NCI-H82 treated with DMSO at 0.1 percent for 48 hours (cell line): ENCODE results near the gene RBM44.
A peak's percentile ranks its signal among the peaks of the same experiment; 100 is the strongest.

Source experiments
- DNase-seq: peaks from one replicate; lab custom pipeline; 2025; ENCODE audit not compliant: unreplicated experiment; lab: John Stamatoyannopoulos, UW

Gene RBM44

DNA sequence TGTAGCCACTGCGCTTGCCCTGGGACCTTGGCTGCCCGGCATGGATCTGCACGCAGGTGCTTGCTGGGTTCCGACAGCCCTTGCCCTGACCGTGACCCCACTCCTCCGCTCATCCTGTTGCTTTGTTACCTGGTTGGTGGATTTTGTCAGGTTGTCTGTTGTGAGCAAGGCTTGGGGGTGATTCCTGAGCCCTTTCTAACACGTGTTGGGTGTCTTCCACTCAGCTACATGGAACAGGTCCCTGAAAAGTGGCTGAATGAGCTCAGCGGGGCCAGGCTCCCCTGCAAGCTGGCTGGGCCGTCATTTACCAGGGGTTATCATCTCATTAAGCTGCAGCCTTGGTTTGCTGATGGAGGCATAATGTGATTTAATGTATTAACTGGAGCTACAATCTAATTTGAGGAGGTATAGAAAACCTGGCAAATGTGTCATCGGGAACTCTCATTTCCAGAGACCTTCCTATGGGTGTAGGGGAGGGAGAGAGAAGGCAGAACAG lies 85.4 kb downstream of the RBM44 start:
- DNase-seq = peak; percentile 97

GRCh38 chr2:237884681-237885080 lies 86.1 kb downstream of the RBM44 start:
- DNase-seq = no peak

GRCh38 chr2:237885111-237885930 lies 86.7 kb downstream of the RBM44 start:
- DNase-seq = no peak

DNA sequence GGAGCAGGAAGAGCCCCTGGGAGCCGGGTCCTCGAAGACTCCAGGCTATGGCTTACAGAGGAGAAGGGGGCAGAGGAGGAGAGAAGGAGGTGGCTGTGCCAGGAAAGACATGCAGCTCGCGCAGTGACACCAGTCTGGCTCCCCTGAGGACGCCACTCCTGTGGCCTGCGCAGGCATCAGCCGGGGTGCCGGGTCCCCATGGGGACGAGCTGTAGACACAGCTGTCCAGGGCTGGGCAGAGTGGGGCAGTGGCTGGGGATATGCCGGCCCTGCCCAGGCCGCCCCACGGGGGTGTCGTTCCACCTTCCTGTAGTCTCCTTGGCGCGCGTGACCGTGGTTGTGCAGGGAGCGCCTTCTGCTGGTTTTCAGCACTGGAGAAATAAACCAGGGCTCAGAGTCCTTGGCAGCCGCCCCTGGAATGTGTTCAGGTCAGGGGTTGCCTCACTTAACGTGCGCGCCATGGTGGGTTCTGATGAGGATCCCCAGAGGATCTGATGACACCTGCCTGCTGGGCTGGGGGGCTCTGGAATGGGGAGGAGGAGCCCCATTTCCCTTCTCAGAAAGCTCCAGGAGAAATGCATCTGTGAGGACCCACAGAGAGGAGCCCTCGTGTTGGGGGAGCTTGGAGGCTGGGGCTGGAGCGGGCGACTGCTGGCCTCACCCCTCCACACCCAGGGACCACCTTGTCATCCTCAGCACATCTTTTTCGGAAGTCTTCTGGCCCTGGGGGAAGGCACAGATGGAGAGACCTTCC lies 87.5 kb downstream of the RBM44 start:
- DNase-seq = no peak

DNA sequence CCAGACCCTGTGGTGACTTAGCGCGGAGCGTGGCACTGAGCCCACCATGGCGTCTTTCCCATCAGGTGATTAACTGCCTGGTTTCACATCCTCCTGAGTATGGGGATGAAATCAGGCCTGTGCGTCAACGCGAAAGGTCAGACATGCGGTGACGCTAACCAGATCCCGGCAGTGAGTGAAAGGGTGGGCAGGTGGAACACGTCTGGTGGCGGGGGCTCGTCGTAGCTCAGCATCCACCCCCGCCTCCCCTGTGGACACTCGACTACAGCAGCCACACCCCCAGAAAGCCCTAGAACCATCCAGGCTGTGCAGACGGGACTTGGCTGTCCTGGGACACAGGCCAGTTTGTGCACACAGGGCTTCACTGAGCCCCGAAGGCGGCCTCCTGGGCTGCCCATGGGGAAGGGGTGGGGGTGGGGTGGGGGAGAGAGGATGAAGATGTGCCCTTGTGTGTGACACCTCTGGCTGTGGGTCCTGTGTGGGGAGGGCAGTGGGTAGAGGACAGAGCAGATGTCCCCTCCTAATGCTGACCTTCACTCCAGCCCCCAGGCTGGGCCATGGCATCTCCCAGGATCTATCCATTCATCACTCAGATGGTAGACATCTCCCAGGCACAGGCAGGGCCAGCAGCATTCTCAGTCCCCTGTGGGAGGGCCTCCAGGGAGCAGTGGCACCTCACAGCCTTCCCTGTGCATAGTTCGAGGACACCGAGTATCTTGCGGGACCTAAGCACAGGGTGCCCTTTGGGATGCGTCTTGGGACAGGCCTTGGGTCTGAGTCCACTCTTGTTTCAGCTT lies 88.3 kb downstream of the RBM44 start:
- no peak for DNase-seq

DNA sequence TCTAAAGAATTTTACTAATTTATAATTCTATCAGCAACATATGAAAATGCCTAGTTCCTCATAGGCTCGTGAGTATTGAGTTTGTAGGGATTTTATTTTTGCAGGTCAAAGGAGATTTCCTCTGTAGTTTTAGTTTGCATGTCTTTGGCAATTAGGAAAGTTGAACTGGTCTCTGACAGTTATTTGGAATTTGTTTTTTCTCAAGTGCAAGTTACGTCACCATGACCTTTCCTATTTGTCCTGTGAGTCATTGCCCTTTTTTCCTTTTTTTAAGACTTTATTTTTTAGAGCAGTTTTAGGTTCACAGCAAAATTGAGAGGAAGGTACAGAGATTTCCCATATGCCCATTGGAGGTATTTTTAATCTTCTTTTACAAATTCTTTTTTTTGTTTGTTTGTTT lies 89.8 kb downstream of the RBM44 start:
- DNase-seq = no peak

DNA sequence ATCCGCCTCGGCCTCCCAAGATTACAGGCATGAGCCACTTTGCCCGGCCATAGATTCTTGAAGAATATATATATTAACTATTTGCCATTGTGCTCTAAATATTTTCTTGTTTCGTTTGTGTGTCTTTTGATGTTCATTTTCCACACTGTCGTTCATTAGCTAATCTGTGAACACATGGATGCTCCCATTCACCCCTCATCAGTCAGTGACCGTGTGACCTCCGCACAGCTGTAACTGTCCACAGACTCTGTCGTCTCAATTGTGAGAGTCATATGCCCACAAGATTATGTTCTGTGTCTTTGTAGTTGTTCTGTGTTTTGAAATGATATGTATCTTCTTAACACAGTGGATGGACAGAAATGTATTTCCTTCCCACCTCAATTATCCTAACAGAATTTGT lies 90.4 kb downstream of the RBM44 start:
- DNase-seq = no peak

- no peak for DNase-seq
Measured at GRCh38 chr2:237889811-237890210, 91.2 kb downstream of the RBM44 start.
